HS-5 (cell line): ENCODE measurements around the gene COL9A3.

ENCODE experiments used
- DNase-seq: peaks from one replicate; pipeline ENCODE4 v3.0.0-alpha.2; 2012; ENCODE audit warnings: low read depth

COL9A3 gene

GRCh38 chr20:62823688-62824475, 7.0 kb downstream of the COL9A3 start:
- DNase-seq: no peak

- DNase-seq: no peak
Measured at GRCh38 chr20:62824476-62825332, 7.9 kb downstream of the COL9A3 start.

- DNase-seq: no peak
Measured at GRCh38 chr20:62825333-62825985, 8.6 kb downstream of the COL9A3 start.

GRCh38 chr20:62825986-62826645, 9.3 kb downstream of the COL9A3 start:
- DNase-seq: no peak

GRCh38 chr20:62826646-62827310, 9.9 kb downstream of the COL9A3 start:
- no peak for DNase-seq

GRCh38 chr20:62827311-62828038, 10.6 kb downstream of the COL9A3 start:
- no peak for DNase-seq

- no peak for DNase-seq
Measured at GRCh38 chr20:62828051-62828450, 11.2 kb downstream of the COL9A3 start.

- DNase-seq: no peak
Measured at GRCh38 chr20:62828511-62829230, 11.8 kb downstream of the COL9A3 start.

- DNase-seq: no peak
Measured at GRCh38 chr20:62829231-62830230, 12.7 kb downstream of the COL9A3 start.

- no peak for DNase-seq
Measured at GRCh38 chr20:62830251-62830650, 13.4 kb downstream of the COL9A3 start.

- no peak for DNase-seq
Measured at GRCh38 chr20:62830821-62831220, 14.0 kb downstream of the COL9A3 start.

- no peak for DNase-seq
Measured at GRCh38 chr20:62831361-62831788, 14.5 kb downstream of the COL9A3 start.

- no peak for DNase-seq
Measured at GRCh38 chr20:62831854-62832211, 15.0 kb downstream of the COL9A3 start.

GRCh38 chr20:62832212-62832922, 15.5 kb downstream of the COL9A3 start:
- no peak for DNase-seq

GRCh38 chr20:62832951-62833391, 16.1 kb downstream of the COL9A3 start:
- no peak for DNase-seq

- DNase-seq: no peak
Measured at GRCh38 chr20:62834967-62835730, 18.3 kb downstream of the COL9A3 start.
